ENCODE measurements around the gene GAREM2.

The GAREM2 gene

DNA sequence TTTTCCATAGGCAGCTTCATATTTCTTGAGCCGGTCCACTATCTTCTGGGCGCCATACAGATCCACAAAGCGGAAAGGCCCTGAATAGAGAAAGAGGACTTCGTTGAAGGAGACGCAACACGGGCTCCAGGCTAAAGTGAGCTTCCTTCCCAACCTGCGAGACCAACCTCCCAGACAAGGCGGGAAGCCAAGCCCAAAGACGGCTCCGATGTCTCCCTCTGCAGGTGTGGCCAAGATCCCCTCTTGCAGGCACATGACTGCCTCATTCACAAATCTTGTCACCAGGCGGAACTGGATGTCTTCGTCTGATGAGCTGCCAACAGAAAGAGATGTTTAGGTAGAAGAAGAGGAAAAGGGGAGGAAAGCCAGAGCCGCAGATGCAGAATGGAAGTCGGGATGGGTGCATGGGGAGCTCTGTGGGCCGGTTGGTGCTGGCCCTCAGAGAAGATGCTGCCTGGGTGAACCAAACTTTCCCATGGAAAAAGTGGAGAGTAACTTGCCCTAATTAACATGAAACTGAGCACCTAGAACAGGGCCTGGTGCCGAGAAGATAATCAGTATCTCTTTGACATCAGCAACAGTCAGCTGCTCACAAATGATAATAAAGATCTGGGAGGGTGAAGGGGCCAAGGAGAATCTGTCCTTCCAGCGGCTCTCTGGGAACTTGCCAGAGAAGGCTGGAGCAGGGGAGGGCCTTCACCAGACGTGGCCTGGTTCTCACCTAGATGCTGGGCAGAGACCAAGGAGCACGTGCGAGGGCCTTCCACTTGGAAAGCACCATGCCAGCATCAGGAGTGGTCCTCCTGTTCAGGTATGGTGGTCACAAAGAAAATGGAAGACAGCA is 18.6 kb downstream of the GAREM2 start:
- Mint-ChIP-seq H3K4me1 (peaks cover 22% of the 10 kb centered on the region), H3K27ac (no peak overlapping the region), H3K36me3 (ENCODE audit: low read depth) (peaks cover 62% of the 10 kb centered on the region), H3K9me3 (no peaks in the 10 kb centered on the region), H3K27me3 (ENCODE audit: low read depth) (no peaks in the 10 kb centered on the region), H3K4me3 (no peak overlapping the region)
- TF ChIP-seq, protein P1, sequence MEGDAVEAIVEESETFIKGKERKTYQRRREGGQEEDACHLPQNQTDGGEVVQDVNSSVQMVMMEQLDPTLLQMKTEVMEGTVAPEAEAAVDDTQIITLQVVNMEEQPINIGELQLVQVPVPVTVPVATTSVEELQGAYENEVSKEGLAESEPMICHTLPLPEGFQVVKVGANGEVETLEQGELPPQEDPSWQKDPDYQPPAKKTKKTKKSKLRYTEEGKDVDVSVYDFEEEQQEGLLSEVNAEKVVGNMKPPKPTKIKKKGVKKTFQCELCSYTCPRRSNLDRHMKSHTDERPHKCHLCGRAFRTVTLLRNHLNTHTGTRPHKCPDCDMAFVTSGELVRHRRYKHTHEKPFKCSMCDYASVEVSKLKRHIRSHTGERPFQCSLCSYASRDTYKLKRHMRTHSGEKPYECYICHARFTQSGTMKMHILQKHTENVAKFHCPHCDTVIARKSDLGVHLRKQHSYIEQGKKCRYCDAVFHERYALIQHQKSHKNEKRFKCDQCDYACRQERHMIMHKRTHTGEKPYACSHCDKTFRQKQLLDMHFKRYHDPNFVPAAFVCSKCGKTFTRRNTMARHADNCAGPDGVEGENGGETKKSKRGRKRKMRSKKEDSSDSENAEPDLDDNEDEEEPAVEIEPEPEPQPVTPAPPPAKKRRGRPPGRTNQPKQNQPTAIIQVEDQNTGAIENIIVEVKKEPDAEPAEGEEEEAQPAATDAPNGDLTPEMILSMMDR (IDR thresholded peaks at IDR 0.05; ENCODE audit: unreplicated experiment in 3 of 3) = no peak

DNA sequence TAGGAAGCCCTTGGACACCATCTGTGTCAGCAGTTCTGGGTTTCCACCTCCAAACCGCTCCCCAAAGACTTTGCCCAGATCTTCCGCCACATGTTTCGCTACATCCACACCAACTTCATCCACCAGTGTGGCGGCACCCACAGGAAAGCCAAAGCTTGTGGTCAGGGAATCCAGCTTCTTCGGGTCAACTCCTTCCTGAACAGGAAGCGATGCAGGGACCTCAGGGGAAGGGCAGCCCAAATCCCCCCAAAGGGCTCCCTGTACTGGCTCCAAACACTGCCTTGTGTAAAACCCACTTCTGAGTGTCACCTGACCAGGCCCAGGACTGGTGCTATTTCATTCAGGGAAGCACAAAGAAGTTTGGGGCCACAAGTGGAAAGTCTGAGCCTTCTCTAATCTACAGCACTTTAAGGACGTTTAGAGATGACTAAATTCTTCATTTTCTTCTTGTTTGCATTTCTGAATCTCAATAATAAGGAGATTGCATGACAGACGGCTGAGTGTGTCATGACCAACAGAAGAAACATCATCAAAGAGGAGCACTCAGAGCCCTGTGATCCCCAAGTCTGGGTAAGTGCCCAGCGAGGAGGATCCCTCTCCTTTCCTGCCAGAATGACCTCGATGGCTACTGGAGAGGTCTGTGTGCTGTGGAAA is 20.8 kb downstream of the GAREM2 start:
- TF ChIP-seq, protein P1 (IDR thresholded peaks at IDR 0.05; ENCODE audit: unreplicated experiment in 3 of 3) = no peak
- Mint-ChIP-seq H3K9me3 (no peaks in the 10 kb centered on the region), H3K4me1 (peaks cover 28% of the 10 kb centered on the region), H3K27ac (no peak overlapping the region), H3K4me3 (no peak overlapping the region), H3K27me3 (ENCODE audit: low read depth) (no peaks in the 10 kb centered on the region), H3K36me3 (ENCODE audit: low read depth) (peaks cover 81% of the 10 kb centered on the region)

DNA sequence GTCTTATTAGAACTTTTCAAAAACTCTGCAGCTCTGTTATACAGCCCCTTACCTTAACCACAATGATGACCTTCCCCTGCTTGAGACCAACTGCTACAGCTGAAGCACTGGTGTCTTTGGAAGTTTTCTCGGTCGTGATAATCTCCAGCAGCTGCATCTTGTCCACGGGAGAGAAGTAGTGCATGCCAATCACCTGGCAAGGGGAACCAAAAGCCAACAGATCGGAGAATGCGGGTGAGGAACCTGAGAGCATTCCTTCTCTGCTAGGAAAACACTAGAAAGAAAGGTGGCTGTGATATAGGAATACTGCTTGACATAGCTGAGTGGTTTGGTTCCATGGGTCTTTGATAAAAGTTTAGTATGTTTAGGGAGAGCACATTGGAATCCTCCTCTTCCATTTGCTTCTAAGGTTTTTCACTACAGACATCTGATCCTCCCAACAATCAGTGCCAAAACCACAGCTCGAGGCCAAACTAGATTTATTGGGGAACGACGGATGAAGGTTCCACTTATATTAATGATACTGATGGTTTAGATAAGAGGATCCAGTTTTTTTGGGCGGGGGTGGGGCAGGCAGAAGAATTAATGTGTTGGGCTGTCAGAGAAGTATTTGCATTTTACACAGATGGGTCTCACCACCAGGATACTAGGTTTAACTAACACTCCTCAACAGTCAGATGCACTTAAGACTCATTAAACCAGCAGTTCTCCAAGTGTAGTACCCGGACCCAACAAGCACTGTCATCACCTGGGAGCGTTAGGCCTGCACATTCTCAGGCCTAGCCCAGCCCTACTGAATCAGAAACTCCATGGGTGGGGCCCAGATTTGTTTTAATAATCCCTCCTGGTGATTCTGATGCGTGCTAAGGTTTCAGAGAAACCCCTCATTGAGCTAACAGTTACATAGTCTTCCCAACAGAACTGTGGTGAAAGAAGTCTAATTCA is 22.4 kb downstream of the GAREM2 start:
- no peaks in the 10 kb centered on the region for H3K9me3 Mint-ChIP-seq
- H3K4me3 Mint-ChIP-seq = no peak overlapping the region
- H3K36me3 Mint-ChIP-seq (ENCODE audit: low read depth) = peaks cover 85% of the 10 kb centered on the region
- TF ChIP-seq, protein P1 (IDR thresholded peaks at IDR 0.05; ENCODE audit: unreplicated experiment in 3 of 3) = no peak
- peak overlapping the region in 2 of 3 experiments; percentile 16 for H3K27ac Mint-ChIP-seq
- no peaks in the 10 kb centered on the region for H3K27me3 Mint-ChIP-seq (ENCODE audit: low read depth)
- H3K4me1 Mint-ChIP-seq = peaks cover 28% of the 10 kb centered on the region

DNA sequence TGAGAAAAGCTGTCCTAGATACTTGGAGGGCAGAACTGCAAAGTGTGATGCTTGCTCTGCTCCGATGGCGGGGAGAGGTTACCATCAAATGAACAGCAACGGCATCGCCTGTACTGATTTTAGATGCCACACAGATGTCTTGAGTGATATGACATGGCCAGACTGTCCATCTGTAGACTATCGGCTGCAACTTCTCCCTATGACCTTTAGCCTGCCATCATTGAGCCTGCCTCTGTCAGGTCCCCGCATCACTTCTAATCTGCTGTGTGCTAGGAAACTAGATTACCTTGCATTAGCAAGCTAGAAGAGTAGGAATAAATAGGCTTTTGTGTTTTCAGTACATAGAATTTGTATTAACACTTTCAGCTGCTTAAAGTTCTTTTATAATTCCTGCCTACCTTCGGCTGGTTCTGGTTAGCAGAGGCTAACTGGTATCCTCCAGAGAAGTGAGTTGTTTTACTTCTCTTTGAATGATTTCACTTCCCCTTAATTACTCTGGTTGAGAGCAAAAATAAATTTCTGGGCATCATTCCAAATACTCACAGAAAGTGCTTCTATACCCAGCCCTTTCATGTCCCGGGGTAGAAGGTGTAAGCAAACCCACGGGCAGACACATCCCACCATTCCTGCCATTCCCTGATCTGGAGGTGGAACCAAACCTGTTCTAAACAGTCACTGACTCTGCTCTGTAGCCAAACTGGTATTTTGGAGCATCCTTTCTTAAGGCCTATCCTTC is 24.0 kb downstream of the GAREM2 start:
- peaks cover 28% of the 10 kb centered on the region for H3K4me1 Mint-ChIP-seq
- H3K4me3 Mint-ChIP-seq = no peak overlapping the region
- no peaks in the 10 kb centered on the region for H3K9me3 Mint-ChIP-seq
- TF ChIP-seq, protein P1 (IDR thresholded peaks at IDR 0.05; ENCODE audit: unreplicated experiment in 3 of 3) = no peak
- no peak overlapping the region for H3K27ac Mint-ChIP-seq
- peaks cover 82% of the 10 kb centered on the region for H3K36me3 Mint-ChIP-seq (ENCODE audit: low read depth)
- no peaks in the 10 kb centered on the region for H3K27me3 Mint-ChIP-seq (ENCODE audit: low read depth)

DNA sequence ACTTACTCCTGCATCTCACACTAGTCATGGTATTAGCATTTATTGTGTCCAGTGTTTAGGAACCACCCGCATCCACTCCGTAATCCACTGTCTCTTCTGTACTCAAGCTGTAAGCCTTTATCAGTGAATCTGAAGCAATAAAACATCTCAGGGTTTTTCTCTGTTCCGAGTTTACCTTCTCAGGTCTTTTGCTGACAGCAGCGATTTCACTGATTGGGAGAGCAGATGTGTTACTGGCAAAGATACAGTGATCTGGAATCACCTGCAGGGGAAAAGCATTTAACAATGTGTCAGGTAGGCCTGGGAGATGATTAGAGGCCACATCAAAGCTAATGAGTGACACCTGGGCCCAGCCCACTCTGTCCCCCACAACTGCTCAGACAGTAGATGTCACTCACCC is 24.6 kb downstream of the GAREM2 start:
- TF ChIP-seq, protein P1 (IDR thresholded peaks at IDR 0.05; ENCODE audit: unreplicated experiment in 3 of 3) = no peak
- Mint-ChIP-seq H3K4me1 (peaks cover 28% of the 10 kb centered on the region), H3K9me3 (no peaks in the 10 kb centered on the region), H3K36me3 (ENCODE audit: low read depth) (peaks cover 87% of the 10 kb centered on the region), H3K27me3 (ENCODE audit: low read depth) (no peaks in the 10 kb centered on the region), H3K4me3 (no peak overlapping the region), H3K27ac (no peak overlapping the region)
